Stimulated activated CD4-positive, alpha-beta T cell treated with anti-CD3 and anti-CD28 coated beads, Interleukin-12 subunit alpha, Interleukin-12 subunit beta, amount 100 ng/mL, for 48 hours (primary cell): ENCODE measurements around the gene RBBP8NL.

ENCODE experiments used
- DNase-seq, 3 donors: peaks; one replicate each; pipeline ENCODE4 v3.0.0-alpha.2; 2020; ENCODE audit warnings: low read depth in 2 of 3, low spot score in 1 of 3

The RBBP8NL gene

DNA sequence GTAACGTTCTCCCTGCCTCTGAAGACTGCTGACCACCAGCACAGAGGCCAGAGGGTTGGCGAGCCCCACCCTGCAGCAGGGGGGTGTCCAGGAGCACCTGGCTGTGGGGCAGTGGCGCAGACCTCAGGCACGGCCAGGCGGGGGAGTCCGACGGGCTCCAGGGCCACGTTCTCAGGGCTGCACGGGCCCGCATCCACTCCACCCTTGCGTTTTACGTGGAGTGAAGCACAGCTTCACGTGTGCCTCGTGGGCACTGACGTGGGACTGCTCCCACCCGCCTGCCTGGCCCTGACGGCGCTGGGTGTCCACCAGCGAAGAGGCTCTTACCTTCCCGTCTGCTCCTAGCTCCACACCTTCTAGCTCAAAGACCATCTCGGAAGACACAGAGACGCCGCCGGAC is 33.5 kb downstream of the RBBP8NL start:
- no peak for DNase-seq

DNA sequence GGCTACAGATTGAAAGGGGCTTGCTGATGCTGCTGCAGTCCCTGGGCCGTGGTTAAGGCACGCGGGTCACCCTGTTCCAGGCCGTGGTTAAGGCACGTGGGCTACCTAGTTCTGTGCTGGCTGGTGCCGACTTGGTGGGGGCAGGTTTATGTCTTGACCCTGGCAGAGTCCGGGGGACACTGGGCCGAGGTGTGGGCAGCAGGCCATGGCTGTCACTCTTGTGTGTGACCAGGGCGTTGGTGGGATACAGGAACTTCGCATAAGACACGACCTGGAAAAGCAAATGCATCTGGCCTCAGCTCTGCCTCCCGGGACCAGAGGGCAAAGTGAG is 34.0 kb downstream of the RBBP8NL start:
- DNase-seq = no peak

DNA sequence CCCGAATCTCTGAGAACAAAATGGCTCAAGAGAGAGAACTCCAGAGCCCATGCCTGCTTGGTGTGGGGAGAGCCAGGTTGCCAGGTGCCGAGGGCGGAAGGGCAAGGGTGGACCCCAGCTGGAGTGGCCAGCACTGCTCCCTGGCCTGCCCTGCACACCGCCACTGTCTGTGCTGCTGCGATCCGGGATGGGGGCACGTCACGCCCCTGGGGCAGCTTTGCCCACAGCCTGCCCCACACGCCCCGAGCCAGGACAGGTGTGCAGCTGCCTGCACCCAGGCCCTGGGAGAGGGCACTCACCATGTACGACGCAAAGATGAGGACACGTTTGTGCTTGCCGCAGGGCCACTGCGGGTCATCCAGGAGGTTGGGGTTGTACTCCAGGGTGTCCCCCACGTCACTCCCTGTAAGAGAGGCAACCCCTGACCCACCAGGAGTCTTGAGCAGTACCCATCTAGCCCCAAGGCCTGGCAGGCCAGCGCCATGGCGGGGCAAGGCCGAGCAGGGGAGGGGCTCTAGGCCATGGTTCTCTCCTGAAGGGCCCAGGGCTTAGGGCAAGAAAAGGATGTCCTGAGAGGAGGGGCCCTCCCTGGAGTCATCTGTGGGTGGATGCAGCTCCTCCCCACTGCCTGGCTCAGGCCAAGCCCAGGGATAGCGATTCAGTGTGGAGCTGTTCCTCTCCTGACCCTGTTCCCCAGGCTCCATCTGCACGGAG is 34.6 kb downstream of the RBBP8NL start:
- no peak for DNase-seq

DNA sequence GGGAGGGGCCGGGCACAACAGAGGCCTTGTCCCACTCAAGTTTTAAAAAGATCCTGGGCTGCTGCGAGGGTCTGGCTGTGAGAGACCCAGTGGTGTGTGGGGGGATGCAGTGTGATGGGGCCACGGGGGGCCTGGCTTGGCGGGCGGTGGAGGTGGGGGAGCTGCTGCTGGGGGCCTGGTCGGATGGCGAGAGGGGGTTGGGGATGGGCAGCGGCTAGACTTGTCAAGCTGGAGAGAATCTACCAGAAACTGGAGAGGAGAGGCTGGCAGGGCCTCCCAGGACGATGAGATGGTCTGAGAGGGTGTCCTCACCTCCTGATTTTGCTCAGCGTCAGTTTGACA is 35.3 kb downstream of the RBBP8NL start:
- DNase-seq = no peak

DNA sequence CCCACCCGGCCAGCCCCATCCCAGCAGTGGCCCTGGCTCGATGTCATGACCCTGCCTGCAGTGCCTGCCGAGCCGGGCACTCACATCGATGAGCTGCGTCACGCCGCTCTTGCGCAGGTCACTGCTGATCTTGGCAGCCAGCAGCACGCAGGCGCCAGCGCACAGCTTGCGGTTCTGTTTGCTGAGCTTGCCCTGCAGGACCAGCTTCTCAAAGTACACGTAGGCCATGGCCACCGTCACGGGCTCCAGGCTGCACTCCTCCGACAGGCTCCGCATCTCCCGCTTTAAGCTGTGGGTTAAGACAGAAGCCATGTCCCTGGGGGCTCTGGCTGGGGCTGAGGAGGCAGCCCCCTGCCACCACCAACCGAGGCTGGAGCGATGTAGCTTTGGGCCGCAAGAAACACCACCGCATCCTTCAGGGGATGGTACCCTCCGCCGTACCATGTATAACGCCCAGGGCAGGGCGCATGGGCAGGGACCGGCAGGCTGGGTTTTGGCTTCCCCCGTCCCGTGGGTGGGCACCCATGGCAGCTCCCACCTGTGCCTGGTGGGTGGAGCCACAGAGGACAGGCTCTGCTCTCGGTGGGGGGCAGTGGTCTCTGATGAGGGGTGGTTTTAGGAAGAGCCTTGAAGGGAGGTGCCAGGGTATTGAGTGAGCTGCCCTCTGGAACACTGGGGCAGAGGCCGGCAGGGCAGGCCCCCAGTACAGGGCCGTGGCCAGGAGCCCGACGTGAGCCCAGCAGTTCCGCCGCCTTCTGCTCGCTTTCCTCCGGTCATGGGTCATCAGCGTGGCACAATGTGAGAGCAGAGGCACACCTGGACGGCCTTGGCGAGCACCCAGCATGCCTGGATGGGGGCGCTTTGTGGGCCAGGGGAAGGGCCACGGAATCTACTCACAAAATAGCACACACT is 35.9 kb downstream of the RBBP8NL start:
- DNase-seq = no peak

DNA sequence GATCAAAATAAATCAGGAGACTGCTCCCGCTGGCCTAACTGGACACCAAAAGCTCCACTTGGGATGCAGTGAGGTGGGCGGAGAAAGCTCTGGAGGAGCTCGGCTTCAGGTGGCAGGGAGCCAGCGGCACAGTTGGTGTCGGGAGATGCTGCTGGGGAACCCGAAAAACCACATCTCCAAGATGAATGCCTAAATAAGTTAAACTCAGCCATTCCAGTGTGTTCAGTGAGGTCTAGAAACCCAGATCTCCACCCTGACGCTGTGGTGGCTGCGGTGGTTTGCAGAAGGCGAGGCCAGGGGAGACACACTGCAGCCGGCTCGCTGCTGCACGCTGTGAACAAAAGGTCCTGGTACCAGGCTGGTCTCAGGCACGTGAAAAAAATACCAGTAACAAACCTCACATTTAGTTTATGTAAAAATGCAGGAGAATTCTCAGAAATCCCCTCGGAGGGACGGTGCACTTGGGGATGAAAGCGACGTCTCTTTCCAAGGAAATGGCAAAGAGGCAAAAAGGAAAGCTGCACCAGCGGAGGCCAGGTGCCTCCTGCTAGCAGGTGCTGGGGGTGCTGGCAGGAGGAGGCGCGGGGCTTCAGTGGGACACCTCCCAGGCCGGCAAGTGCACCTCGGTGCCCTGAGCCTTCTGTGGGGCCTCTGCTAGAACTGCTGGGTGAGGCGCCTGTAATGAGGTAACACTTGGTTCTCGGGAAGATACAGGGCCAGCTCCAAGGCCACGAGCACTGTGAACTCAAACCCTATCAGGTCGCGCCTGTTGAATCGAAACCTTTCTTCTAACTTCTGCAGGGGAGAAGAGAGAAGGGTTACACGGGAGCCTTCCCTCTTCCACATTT is 36.8 kb downstream of the RBBP8NL start:
- DNase-seq = no peak

DNA sequence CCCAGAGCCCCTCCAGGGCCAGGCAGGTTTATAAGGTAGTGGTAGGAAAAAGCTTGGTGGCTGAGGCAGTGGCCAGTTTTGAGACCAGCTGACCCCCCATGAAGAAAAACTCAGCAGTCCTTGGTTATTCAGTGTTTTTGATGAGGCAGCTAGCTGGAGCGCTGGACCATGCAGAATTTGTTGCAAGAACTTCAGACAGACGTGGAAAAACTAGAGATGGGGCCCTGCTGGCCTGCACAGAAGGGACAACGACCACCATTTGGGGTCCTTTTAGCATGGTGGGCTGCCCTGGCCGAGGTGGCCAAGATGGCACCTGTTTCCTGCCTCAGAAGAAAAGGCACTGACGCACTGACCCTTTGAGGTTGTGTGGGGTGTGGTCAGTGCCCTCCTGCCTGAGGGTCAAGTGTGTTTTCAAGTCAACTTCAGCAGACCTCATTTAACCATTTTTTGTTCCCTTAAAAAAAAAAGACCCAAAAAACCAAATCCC is 37.7 kb downstream of the RBBP8NL start:
- no peak for DNase-seq

DNA sequence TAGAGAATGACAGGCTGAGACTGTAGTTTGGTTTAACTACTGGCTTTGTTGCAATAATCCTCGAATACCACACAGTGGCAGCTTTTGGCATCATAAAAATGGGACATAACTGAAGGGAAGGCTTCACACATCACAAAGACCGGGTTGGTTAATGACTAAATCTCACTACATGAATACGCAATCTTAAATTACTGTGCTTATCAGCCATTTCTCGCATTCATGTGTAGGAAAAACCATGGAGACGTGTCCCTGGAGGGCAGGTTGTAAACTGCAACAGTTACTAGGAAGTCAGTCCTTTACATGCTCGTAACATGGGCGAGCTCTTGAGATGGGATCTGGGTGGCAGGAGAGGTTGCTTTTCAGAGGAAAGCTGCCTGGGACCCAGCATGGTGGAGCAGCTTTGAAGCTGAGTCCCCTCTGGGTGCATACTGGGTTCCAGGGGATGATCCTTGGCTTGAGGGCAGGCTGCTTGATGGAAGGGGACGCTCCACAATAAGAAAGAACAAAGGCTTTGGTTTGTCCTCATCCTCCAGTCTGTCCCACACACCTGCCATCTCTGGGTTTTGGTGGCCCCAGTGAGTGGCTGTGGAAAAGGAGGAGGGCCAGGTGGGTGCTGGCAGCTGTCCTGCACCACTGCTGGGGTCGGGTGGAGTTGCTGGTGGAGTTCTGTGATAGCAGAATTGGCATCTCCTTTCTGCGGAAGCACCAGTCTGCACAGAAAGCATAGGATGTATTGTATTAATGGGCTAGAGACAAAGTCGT is 38.3 kb downstream of the RBBP8NL start:
- DNase-seq = no peak

DNA sequence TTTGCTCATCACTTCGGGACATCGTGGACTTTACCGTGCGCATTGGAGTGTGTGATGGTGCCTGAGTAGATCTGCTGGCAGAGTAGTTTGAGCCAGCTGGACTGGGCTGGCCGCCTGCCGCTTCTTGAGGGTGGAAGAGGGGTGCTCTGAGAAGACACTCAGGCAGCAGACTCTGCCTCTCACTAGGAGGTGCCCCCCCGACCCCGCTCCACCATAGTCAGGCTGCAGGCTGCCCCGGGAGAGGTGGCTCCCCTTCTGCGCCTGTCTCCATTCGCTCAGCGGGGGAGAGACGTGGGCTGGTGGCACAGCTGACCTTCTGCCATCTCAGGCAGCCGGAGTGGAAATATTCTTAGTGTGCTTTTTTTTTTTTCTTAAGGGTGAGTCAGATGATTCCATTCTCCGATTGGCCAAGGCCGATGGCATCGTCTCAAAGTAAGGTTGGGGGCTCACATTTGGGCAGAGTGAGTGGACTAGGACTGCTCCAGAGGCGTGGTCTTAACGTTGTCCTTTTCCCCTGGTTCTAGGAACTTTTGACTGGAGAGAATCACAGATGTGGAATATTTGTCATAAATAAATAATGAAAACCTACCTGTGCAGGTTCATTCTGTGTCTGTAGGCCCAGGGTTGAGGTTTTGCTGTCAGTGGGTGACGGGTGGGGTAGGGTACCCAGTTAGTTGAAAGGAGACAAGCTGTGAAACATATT is 39.3 kb downstream of the RBBP8NL start:
- DNase-seq = no peak

DNA sequence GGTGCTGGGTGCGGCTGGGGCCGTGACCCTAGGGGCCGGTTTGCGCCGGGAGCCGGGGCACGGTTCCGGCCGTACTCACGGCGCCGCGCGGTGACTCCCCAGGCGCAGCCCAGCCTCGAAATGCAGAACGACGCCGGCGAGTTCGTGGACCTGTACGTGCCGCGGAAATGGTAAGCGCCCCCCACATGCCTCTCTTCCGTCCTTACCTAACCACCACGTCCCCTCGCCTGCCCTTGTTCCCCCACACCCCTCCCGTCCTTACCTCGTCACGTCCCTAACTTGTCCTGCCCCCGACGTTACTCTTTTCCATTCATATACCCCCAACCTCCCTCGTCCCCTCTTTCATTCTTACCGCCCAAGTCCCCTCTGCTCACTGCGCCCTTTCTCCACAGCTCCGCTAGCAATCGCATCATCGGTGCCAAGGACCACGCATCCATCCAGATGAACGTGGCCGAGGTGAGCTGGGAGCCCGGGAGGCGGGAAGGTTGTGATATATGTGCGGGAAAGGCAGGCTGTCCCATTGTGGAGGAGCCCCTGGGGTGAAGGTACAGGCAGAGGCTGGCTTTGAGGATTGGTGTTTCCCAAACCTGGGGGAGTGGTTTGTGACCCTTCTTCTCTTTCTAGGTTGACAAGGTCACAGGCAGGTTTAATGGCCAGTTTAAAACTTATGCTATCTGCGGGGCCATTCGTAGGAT is 40.0 kb downstream of the RBBP8NL start:
- no peak for DNase-seq

DNA sequence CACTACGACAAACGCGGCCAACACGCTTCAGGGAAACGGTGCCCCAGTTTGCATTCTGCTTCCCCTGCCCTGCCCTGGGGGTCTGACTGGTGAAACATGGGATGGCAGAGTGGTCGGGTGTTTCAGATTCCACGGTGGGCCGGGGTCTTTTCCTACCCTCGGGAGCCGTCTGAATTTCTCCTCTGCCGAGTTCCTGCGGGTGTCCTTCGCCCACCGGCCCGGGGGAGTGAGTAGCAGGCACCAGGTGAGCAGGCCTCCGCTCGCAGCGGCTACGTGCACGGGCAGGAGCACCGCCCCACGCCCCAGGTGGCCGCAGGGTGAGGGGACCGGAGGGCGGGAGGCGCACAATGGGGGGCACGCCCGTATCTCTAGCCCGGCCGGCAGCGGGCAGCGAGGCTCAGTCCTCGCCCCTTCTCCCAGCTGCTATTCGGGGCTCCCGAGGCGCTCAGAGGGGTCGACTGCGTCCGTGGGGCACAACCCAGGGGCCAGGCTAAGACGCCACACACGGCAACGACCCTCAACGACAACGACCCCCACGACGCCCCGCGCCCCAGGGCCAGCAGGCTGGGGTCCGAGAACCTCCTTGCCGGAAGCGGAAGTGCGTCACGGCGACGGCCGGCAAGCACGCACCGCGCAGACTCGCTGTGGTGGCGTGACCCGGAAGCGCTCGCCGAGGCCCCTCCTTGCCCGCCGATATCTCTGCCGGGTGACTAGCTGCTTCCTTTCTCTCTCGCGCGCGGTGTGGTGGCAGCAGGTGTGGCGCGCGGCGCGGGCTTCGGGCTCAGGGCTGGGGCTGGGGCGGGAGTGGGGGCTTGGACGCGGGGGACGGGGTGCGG is 40.7 kb downstream of the RBBP8NL start, which contains the start of gene RPS21:
Gene RPS21, plus strand, starts transcription at position 721 of the 836 bp plus-strand sequence. CDS start 236 bp downstream, outside the sequence.
- peak; percentile 79 to 92 (median 85) for DNase-seq

DNA sequence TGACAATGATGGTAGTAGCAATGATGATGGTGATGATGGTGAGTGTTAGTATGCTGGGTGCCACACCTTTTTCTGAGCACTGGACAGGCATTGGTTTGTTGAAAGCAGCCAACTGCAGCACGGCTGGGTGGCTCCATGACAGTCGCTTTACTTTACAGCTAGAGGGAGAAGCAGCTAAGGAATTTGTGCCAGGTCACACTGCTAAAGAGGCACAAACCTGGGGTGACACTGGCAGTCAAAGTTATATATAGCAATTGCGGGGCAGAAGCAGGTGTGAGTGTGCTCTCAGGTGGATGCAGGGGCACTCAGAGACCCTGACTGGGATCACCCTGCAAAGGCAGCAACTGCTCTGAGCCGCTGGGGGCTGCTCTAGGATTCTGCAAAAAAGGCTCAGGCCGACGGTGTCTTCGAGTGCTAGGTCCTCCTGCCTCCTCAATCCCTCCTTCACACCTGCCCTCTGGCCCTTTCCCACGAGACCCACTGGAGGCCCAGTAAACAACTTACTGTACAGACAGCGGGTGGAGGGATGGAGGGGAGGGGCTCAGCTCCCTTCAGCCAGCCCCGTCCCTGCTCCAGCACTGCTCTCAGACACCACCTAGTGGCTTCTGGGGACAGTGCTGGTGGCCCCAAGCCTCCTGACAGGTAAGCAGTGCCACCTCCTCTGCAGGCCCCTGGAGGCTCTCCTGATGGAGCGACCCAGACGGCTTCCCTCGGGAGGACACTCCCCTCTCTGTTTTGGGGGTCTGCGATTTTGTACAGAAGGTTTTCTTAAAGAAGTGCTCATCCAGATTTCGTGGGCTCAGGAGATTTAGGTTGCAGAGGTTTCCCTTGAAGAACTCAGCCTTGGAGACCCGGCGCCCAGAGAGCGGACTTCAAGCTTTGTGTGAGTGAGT is 44.8 kb downstream of the RBBP8NL start:
- DNase-seq = peak; percentile 66 to 77 (median 75)

DNA sequence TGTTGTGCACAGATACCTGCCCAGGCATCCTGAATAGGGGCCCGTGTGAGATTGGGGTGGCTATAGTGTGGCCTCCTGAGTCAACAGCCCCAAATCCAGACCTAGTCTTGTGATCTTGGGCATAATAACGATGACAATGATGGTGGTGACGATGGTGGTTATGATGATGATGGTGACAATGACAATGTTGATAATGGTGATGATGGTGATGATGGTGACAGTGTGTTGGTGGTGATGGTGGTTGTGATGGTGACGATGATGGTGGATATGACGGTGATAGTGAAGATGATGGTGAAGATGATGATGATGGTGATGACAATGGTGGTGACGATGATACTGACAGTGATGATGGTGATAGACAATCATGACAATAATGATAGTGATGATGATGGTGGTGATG is 45.5 kb downstream of the RBBP8NL start:
- DNase-seq = no peak

DNA sequence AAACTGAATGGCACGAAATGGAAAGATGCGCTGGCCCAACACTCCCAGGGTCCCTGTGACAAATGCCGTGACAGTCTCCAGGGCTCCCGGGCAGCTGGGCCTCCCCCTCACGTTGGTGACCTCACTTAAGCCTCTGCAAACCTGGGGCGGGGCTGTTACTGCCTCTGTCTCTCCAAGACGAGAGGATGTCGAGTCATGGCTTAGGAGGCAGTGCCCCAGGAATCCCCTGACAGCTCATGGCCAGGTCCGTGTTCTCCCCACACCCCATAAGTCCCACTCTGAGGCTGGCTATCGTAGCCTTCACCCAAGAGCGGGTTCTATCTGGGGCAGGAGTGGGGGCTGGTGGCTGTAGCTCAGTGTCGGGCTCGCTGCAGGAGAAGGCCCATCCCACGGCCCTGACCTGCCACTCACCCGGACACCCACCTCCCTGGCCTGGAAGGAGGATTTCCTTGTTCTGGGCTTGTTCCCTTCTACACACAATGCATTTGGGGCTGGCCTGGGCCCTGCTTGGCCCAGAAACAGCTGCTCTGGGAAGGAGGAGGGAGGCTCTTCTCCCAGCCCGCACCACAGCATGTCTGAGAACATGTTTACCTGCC is 46.0 kb downstream of the RBBP8NL start:
- DNase-seq = no peak

DNA sequence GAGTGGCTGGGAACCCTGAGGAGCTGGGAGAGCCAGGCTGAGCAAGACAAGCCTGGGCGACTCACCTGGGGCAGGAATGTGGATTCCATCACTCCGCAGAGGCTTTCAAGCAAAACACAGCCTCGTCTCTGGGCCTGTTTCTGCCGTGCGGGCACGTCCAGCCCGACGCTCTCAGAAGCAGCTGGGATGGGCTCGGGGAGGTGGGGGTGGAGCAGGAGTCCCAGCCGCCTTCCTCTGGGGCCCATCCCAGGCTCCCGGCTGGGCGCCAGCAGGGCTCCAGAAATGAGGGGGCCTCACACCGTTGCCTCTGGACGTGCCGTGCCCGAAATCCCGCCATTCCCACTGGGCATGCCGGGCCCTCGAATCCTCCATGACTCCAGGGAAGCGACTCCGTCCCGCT is 49.1 kb downstream of the RBBP8NL start:
- DNase-seq = no peak

DNA sequence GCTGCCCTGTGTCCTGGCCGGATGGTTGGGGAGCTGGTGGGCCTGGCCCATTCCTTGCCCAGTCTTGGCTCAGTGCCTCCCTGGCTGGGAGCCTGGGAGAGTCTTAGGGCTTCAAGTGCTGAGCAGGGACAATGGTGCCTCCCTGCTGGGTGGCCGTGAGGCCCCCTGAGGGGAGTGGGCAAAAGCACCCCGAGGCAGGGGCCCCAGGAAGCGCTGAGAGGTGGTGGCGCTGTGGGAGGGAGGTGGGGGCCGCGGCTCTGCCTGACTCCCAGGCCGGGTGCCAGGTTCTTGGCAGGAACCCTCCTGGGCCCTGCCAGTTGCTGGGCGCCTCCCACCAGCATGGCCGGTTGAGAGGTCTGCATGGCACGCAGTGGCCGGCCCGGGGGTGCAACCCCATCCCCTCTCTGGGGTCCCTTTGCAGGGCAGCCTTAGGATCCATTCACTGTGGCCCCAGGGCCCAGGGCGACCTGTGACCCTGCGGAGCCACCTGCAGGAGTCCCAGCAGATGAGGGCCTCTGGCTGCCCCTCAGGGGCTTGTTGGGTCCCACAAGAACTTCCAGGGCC is 49.6 kb downstream of the RBBP8NL start:
- no peak for DNase-seq

DNA sequence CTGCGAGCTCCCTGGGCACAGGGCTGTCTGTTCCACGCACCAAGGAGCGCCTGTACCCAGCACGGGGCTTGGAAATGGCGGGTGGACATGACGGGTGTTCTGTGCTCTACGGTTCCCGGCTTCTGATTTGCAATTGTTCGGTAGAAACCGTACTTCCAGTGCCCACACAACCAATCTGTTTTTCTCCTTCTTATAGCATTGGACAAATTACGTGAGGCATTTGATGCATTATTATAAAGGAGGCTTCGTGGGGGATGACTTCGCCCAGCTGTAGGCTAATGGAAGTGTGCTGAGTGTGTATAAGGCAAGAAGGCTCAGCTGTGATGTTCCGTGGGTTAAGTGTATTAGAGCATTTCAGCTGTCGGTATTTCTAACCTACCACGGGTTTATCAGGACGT is 50.3 kb downstream of the RBBP8NL start:
- no peak for DNase-seq
